Jurkat, Clone E6-1 (cell line): Measurements from ENCODE around the gene ANKH.
"Not testable (repeated sequence)": the region's sequence is repeated elsewhere in the genome, so short reads cannot be mapped to it uniquely, and the experiment has no call there.

Experiments
- DNase-seq: peaks from one replicate; pipeline ENCODE4 v3.0.0-alpha.2; 2011; ENCODE audit warnings: low read depth, low spot score
- H3K4me3 ChIP-seq: 2 replicates; pipeline ENCODE4 v1.5.1; 2011; ENCODE audit warnings: mild to moderate bottlenecking, low read length, control low read depth, moderate library complexity

ANKH gene

DNA sequence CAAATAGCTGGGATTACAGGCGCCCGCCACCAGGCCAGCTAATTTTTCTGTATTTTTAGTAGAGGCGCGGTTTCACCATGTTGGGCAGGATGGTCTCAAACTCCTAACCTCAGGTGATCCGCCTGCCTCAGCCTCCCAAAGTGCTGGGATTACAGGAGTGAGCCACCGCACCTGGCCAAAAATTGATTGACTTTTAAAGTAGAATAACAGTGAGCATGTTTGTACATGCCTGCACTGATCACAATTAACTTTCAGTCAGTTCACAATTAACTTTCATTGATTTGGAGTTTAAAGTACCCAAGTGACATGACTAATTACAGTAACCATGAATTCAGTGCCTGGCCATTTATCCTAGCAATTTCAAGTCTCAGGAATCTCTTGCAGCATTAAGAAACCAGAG, 61.3 kb downstream of the ANKH start:
- DNase-seq: no peak
- no peak overlapping the region; the same call in 1 of the 2 replicates for H3K4me3 ChIP-seq

DNA sequence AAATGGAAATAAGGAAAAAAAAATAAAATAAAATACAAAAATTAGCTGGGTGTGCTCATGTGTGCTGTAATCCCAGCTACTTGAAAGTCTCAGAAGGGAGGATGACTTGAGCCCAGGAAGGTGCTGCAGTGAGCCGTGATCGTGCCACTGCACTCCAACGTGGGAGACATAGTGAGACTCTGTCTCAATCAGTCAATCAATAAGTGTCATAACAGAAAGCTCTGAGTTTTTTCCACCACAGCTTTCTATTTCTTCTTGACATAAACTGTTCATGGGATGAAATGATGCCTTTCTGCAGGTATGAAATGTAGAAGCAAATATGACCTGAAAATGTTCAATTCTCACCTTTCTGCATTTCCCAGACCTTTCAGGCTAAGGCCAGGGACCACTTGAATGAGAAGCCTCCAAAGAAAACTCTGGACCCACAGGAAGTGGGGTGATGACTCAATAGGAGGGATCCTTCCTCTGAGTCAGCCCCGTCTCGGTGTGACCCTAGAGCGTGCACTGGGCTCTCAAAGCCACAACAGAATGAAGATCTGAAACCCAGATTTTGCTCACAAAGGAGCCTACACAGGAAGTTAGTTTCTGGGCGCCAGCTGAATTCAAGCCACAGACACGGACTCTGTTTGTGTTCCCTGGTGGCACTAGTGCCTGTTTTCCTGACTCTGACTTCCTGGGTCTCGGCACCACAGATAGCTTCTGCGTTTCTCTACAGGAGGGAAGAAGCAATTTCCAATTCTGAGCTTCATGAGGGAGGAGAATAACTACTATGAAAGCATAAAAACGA, 62.0 kb downstream of the ANKH start:
- DNase-seq: peak; percentile 85
- no peak overlapping the region for H3K4me3 ChIP-seq

DNA sequence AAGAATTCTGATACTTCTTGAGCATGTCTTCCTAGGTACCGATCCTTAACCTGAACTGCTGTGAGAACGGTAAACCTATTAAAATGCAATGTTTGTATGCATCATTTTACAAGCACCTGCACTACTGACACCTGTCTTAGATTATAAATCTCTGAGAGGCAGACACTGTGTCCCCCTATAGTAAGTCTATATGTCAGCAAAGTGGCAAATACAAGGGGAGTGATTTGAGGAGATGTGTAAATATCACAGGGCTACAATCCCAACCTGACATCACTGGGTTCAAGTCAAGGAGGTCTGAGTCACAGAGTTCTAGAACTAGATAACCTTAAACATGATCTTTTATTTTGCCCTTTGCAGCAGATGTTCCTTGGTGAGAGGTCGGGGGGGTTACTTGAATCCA, 64.1 kb downstream of the ANKH start:
- no peak for DNase-seq
- no peak overlapping the region for H3K4me3 ChIP-seq

DNA sequence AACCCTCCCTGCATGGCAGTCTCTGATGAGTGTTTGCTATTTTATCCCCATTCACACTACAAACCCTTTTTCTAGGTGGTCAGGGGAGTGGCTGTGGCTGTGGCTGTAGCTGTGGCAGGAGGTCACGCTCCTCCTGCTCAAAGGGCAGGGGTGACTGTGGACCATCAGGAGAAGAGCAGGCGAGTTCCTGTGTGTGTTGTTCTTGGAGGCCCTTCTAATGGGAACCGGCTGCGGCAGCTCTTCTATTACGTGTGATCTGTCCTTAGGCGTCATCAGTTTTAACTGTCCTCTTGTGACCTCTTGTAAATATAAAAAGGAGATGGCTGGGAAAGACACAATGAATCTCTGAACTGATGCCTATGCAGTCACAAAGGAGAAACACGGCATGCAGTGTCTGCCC, 65.1 kb downstream of the ANKH start:
- DNase-seq: no peak
- no peak overlapping the region for H3K4me3 ChIP-seq

DNA sequence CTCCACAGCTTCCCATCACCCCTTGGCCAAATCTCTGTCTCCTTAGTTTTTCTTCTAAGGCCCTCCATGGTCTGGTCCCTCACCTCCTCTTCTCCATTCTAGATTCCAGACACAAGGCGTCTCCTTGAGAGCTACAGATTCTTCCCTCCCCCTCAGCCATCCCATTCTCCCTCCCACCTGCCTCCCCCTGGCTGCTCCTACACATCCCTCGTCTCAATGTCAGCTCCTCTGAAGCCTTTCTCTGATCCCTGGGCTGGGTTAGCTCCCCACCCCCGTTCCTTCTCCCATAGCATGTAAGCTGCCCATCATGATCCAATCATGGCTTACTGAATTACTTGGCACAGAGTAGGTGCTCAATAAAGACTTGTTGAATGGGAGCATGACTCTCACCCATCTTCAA, 69.0 kb downstream of the ANKH start:
- H3K4me3 ChIP-seq: no peak overlapping the region
- DNase-seq: no peak

DNA sequence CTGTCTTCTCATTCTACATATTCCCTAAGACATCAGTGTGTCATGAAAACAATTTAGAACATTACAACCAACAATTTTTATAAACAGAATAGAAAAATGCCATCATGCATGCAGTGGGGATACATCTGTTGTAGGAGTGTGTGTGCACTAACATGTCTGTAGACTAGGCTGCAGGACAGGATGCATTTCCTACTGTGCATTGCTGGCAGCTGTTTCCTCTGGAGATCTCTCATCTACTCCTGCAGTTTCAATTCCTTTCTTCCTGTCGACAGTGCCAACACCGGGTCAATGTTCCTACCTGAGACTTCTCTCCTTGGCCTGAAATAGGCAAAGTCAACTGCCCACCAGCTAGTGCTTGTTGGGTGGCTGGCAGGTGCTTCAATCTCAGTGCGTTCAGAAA, 69.8 kb downstream of the ANKH start:
- no peak for DNase-seq
- H3K4me3 ChIP-seq: no peak overlapping the region

DNA sequence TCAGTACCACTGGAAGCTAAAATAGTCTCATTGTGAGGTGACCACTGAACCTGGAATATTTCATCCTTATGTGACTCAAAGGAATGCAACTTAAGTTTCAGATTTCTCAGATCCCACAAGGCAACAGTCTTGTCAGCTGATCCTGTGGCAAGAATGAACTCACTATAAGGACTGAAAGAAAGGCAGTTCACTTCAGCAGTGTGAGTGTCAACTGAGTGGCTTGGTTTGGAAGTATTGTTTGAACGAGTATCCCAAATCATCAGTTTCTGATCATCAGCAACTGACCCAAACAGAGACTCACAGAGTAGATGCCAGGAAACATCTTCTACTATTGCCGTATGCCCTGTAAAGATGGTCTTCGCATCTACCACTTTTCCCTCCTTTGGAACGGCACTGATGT, 74.2 kb downstream of the ANKH start:
- DNase-seq, H3K4me3 ChIP-seq: not testable (repeated sequence)

DNA sequence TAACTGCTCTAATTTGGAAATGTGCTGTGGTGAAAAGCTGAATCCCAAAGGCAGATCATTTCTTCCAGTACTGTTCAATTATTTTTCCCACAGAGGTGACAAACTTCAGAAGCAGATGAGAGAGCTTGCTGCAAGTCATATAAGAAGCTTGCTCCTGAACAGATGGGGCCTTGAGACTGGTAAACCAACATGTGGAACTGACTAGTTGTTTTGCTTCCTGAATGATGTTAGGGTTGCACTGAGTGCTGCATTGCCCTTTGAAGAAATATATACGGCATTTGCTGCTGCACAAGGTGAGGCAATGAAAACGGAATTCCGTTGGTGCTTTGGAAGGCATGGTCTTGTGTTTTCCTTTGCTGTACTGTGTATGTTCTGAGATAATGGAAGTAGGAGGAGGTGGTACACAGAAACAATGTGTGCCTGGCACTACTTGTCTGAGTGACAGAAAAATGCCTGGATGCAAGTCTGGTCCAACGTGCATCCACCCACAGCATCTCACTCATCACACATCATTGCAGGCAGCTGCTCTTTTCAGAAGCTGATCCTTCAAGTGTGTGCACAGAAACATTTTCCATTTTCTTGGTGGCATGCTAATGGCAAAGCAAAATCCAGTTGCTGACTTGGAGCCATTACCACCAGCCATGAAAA, 76.9 kb downstream of the ANKH start:
- H3K4me3 ChIP-seq: no peak overlapping the region
- peak; percentile 51 for DNase-seq

DNA sequence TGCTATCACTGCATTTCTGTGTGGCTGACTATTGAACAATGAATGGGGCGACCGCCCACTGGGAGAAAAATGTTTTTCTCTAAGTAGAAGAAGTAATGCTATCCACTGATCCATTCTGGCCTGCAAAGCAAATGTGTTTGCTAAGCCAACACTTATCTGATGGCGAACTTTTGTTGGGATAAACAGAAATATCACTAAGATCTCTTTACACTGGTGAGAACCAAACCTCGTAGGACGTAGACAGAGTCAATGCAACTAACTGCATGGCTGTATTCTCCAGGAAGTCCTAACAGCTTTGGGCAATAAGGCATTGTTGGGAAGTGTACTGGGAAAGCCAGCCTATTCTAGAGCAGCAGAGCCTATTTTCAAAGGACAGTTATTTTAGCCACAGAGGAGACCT, 77.7 kb downstream of the ANKH start:
- H3K4me3 ChIP-seq: no peak overlapping the region
- DNase-seq: no peak

DNA sequence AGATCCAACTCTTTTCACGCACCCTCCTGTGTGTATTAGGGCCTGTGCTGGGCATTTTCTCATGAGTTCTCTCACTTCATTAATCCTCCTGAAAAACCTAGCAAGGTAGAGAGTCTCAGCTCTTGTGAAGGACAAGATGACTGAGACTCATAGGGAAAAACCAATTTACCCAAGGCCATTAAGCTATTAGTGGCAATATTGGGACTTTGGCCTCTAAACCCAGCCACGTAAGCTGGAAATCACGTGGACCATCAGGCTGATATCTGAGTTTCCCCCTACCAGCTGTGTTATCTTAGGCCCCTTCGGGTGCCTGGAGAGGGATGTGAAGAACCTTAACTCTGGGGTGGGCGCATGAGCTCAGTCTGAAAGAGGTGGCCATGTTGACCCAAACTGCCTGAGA, 80.7 kb downstream of the ANKH start:
- H3K4me3 ChIP-seq: no peak overlapping the region
- DNase-seq: no peak

DNA sequence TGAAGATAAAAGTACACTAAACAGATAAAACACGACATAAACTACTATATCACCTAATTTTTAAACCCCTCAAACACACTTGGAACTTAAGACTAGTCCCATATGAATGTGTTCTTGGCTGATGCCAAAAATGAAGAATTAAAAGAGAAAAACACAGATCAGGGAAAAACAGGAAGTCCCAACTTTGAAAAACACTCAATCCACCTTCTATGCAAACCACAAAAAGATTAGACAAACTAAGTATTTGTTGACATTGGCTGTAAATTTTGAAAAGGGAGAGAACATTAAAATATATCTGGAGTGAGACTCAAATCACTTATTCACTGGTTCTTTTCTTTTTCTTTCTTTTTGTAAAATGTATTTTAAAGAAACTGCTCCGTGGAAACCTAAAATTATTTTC, 81.4 kb downstream of the ANKH start:
- no peak for DNase-seq
- H3K4me3 ChIP-seq: no peak overlapping the region

DNA sequence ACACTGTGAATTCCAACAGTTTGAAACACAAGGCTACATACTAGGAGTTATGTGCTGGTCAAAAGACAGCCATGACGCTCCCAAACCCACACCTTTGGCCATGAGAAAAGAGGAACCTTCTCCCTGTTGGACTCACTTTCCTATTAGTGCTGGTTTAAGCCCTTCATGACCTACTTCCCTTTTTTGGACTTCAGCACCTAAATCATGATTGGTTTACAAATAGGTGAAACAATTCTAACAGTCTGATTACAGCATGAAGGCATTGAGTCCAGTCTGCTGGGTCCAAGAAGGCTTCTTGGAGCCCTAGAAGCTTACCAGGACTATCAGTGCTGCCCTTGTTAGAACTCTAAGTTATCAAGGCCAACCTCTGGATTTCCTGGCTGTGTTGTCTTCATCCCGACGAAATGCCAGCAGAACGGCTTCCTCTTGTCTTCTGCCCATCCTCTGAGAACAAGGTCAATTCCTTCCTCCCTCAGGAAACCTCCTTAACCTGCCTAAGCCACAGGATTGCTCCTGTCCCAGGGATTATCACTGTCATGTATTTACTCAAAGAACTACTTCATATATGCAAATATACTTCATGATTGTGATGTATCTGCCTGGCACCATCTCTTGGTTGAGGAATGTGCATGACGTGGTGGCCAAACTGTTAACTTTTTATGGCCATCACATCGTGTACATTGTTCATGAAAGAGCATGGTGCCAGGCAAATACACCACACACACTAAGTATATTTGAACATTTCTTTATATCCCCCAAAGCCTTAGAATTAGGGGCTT, 83.6 kb downstream of the ANKH start:
- no peak overlapping the region for H3K4me3 ChIP-seq
- no peak for DNase-seq

DNA sequence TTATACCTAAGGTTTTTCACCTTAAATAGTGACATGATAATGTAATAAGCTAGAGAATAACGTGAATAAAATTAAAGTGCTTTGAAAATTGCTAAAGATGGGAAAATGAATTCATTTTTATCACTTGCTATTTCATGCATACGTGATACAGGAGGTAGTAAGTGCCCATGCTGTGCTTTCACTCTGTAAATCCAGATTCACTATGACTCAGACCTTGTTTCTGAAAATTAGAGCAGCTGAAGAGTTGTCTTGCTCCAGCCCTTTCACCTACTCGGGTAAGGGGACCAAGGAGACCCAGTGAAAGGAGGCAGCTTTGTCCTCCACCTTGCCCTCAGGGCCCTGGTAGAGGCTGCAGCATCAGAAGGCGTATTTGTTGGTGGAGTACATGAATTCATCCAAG, 87.9 kb downstream of the ANKH start:
- H3K4me3 ChIP-seq: no peak overlapping the region
- DNase-seq: no peak

DNA sequence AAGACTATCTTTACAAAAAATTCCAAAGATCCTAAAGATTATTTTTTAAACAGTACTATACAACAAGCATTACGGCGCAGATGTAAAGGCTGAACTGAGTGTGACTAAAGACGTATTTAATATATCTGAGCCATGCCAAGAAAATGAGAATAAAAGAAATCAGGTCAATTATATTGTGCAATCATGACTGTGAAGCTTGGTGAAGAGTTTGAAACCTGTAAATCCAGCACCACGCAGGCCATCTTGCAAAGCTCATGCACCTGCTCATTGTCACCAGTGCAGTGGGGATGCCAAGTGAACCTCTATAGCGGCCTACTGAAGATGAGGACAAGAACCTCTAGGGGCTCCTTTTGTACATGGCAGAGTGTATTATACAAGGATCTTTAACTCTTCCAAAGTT, 89.0 kb downstream of the ANKH start:
- H3K4me3 ChIP-seq: no peak overlapping the region
- no peak for DNase-seq

DNA sequence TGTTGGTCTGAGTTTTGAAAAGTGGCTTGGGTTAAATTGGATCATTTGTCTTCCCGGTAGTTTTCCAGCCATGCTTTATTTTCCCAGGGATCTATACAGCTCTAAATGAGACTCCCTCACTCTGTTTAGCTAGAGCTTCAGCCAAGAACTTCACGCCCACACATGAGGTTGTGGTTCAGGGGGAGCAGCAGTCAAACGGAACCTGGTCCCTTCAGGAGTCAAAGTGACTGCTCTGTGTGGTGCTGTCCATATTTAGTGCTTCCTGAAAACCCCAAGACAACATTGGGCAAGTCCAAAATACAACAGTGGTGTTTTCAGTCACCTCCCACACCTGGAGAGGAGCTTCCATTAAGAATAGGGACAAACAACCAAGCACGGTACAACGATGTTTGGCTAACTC, 90.5 kb downstream of the ANKH start:
- DNase-seq: no peak
- H3K4me3 ChIP-seq: no peak overlapping the region

DNA sequence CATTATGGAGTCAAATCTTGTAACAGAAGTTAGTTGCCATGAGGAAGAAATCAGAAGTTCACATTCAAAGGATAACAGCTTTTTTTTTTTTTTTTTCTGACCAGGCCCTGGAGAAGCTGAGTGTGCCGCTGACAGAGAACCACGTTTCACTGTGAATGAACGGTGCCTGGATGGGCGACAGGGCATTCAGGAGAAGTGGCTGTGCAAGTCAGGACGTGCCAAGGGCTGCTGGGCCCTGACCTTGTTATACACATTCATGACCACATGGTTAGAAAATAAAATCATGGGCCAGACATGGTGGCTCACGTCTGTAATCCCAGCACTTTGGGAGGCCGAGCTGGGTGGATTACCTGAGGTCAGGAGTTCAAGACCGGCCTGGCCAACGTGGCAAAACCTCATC, 91.6 kb downstream of the ANKH start:
- H3K4me3 ChIP-seq: no peak overlapping the region
- no peak for DNase-seq

DNA sequence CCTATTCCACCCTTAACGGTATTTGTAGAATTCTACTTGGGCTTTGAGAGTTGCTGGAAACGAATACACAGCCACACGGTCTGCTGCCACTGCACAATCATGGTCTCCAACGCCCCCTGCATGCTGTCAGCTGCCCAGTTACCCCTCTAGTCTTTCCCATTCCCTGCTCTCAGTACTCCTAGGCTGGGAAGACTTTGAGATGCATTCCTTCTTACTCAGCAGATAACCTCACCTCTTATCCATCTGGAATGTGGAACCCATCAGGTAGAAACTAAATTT, 92.8 kb downstream of the ANKH start:
- DNase-seq: no peak
- no peak overlapping the region for H3K4me3 ChIP-seq

DNA sequence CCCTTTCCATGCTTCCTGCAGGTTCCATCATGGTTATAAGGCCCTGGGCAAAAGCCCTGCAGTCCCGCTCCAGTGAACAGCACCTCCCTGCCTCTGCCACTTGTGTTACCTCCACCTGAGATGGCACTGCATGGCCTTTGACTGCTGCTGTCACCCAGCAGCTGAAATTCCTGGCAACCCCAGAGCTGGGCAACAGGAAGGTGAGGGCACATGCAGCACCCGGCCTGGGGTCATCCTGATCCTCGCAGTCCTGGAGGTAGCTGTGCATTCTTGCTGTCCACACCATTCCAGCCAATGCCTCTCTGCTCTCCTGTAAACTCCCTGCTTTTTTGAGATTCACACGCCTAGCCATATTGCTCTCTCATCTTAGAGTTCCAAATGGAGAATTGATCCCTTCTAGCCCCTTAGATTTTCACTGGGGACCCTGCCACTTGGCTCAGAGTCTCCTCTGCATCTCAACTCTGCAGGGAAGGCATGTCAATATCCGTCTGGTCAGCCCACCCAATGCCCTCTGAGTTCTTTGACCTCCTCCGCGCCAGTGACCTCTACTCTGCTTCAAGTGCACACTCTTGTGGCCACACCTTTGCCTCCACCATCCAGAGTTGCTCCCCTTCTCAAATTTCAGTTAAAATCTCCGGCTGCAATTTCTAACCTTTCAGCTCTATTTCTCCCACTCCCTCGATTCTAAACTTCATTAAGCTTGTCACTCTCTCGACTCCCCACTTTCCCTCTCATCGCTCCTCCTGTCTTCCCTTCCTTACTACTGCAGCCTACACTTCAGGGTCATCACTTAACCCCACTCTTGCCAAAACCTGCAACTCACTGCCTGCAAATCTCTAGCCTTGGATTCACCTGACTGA, 93.4 kb downstream of the ANKH start:
- DNase-seq: no peak
- H3K4me3 ChIP-seq: no peak overlapping the region

DNA sequence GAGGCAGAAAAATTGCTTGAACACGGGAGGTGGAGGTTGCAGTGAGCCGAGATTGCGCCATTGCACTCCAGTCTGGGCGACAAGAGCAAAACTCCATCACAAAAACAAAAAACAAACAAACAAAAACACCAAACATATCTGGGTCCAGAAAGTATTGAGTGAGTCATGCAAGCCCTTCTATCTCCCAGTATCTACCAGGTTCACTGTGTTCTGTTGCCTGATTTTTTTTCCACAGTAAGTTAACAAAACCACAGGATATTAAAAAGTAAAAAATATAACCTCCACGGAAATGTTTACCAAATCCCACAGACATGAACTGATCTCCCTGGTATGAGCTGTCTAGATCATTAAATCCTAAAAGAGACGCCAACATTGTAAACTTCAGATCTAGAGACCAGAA, 94.4 kb downstream of the ANKH start:
- no peak for DNase-seq
- no peak overlapping the region for H3K4me3 ChIP-seq

DNA sequence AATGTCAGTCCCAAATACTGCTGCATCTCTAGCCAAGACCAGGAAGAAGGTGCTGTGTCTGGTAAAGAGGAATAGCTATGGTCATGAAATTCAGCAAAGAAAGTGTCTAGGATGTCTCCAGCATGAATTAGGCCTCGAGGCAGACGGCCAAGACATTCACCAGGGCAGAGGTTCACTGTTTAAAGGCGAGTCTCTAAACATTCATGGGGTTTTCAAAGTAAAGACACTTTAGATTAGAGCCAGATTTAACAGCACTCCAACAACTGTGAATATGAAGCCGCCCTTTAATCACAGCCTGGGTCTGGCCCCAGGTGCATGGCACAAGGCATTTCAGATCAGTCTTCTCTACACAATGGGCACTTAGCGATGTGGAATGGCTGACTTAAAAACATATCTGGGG, 95.0 kb downstream of the ANKH start:
- DNase-seq: no peak
- H3K4me3 ChIP-seq: no peak overlapping the region
